Body of pancreas (tissue), 4 donors: ENCODE measurements around the gene PRDM2.
"Not testable (repeated sequence)": the region's sequence is repeated elsewhere in the genome, so short reads cannot be mapped to it uniquely, and the experiment has no call there.

ENCODE experiments used
- POLR2A ChIP-seq, 3 donors: fragments of 450-650 bp; IDR thresholded peaks; one replicate each; pipeline ENCODE4 v1.6.1; 2016; ENCODE audit warnings: antibody characterized with exemption in 3 of 3, mild to moderate bottlenecking in 2 of 3
- TF ChIP-seq, protein P1 (sequence below), 7 experiments: fragments of 450-650 bp in 4 of 7; fragments of 200-600 bp in 3 of 7; sonication (generic) in 3 of 7; IDR thresholded peaks; one replicate each; pipeline ENCODE4 v1.5.1; 2016 to 2019; ENCODE audit warnings: antibody characterized with exemption in 7 of 7

- TF ChIP-seq, protein P1, sequence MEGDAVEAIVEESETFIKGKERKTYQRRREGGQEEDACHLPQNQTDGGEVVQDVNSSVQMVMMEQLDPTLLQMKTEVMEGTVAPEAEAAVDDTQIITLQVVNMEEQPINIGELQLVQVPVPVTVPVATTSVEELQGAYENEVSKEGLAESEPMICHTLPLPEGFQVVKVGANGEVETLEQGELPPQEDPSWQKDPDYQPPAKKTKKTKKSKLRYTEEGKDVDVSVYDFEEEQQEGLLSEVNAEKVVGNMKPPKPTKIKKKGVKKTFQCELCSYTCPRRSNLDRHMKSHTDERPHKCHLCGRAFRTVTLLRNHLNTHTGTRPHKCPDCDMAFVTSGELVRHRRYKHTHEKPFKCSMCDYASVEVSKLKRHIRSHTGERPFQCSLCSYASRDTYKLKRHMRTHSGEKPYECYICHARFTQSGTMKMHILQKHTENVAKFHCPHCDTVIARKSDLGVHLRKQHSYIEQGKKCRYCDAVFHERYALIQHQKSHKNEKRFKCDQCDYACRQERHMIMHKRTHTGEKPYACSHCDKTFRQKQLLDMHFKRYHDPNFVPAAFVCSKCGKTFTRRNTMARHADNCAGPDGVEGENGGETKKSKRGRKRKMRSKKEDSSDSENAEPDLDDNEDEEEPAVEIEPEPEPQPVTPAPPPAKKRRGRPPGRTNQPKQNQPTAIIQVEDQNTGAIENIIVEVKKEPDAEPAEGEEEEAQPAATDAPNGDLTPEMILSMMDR (IDR thresholded peaks at IDR 0.05), result not testable (repeated sequence)
- TF ChIP-seq POLR2A (IDR thresholded peaks at IDR 0.05), result not testable (repeated sequence)
Observed at GRCh38 chr1:13693094-13693493, 6.9 kb upstream of the PRDM2 start.
